ENCODE results near the gene HMOX1.

Gene HMOX1

GRCh38 chr22:35409783-35410662, 29.1 kb downstream of the HMOX1 start:
- peak; percentile 99 for DNase-seq

DNA sequence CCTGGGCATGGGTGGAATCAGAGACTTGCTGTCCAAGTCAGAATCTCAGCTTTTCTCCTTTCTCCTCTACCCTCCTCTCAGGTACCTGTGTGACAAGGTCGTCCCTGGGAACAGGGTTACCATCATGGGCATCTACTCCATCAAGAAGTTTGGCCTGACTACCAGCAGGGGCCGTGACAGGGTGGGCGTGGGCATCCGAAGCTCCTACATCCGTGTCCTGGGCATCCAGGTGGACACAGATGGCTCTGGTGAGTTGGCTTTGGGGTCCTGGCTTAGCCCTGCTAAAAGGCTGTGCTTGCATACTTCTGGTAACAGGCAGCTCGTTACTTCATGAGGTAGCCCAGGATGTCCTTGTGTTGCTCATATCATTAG, 29.8 kb downstream of the HMOX1 start:
- DNase-seq: no peak

- DNase-seq: peak; percentile 72
These were observed 30.2 kb downstream of the HMOX1 start for GRCh38 chr22:35411102-35411501.

DNA sequence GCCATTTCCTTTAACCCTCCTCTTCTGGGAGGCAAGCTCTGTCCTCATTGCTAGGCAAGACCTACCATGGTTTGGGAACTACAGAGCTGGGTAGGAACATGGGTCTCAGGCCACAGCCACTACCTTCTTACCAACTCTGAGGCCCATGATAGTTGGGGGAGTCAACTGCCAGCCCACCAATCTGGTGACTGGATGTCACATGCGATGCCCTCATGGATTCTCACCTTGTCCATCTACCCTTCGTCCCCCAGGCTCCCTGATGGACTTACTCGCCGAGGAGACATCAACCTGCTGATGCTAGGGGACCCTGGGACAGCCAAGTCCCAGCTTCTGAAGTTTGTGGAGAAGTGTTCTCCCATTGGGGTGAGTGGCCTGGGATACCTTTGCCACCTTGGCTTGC, 32.7 kb downstream of the HMOX1 start:
- no peak for DNase-seq

DNA sequence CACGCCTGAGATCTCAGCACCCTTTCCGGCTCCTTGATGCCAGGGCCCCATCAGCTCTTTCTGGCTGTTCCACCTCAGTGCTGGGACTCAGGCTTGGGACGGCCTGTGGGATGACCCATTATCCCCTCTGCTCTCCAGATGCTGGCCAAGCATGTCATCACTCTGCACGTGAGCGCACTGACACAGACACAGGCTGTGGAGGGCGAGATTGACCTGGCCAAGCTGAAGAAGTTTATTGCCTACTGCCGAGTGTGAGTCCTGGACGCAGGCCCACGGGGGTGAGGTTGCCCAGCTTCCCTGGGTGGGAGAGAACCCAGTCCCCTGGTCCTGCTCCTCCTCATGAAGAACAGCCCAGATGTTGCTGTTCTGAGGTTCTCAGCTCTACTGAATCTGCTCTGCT, 36.7 kb downstream of the HMOX1 start:
- no peak for DNase-seq

- no peak for DNase-seq
These were observed 37.2 kb downstream of the HMOX1 start for GRCh38 chr22:35418088-35418487.

DNA sequence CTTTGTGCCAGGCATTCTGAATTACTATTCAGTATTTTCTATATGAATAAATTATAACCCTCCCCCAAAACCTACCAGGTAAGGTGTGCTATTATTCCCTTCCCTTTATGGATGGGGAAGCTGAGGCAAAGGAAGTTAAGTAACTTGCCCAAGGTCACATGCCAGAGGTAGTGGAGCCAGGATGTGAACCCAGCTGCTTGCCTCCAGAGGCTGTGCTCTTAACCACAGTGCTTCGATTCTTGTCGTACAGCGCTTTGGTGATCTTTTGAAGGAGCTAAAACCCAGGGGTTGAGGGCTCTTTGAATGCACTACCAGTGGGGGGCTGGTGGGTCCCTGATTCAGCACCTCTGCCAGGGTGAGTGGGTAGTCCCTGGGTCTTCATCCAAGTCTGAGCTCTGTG, 37.8 kb downstream of the HMOX1 start:
- peak; percentile 24 for DNase-seq

GRCh38 chr22:35419756-35420155, 38.9 kb downstream of the HMOX1 start:
- DNase-seq: no peak

DNA sequence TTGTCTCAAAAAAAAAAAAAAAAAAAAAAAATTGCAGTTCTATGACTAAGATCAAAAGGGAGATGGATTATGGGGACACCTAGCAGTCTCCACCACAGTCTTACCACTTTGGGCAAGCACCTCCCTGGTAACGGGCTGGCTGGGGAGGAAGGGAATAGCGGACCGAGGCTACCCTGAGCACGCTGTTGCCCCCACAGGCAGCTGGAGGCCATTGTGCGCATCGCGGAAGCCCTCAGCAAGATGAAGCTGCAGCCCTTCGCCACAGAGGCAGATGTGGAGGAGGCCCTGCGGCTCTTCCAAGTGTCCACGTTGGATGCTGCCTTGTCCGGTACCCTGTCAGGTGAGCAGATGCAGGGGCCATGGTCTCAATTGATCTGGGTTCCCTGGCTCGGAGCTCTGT, 40.2 kb downstream of the HMOX1 start:
- DNase-seq: no peak

DNA sequence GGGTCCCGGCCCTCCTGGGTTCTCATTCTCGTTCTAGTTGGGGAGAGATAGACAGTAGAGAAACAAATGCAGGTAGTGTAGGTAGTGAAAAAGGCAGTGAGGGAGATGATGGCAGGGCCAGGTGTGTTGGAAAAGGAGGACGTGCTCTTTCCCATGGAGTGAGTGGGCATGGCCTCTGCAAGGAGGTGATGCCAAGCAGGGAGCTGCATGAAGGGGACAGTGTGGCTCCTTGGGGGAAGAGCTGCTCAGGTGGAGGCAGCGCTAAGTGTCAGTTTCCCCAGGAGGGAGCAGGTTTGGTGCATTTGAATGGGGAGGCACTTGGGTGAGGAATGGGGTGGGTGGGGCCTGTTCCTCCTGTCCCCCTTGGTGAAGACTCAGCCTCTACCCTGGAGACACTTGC, 41.2 kb downstream of the HMOX1 start:
- DNase-seq: no peak

DNA sequence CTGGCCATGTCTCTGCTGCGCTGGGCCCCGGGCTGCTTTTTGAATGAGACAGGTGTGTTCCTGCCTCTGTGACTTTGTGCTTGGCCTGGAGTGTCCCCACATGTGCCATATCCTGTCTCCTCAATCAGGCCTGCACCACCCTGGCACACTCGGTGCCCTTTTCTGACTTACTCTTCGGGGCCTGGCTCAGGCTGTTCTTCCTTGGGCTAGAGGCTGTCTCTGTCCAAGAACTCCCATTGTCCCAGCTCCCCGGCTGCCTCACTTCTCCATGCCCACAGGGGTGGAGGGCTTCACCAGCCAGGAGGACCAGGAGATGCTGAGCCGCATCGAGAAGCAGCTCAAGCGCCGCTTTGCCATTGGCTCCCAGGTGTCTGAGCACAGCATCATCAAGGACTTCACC, 42.0 kb downstream of the HMOX1 start:
- DNase-seq: no peak

- no peak for DNase-seq
These were observed 43.2 kb downstream of the HMOX1 start for GRCh38 chr22:35424081-35424480.

GRCh38 chr22:35424761-35425160, 43.9 kb downstream of the HMOX1 start:
- no peak for DNase-seq

DNA sequence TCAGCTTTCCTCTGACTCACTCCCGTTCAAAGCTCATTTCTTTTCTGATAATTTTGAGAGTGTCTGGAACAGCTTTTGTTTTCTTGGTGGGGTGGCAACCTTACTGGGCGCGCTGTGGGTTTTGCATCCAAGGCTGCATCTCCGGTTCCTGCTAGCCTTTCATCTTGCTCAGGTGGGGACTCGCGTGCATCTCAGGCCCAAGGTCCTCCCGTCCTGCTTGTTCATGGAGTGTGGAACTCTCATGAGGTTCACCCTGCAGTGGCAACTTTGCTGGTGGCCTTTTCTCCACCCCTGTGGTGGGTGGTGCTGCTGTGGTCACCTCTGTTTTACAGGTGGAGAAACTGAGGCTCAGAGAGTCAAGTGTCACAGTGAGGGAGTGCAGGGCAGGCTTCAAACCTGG, 44.6 kb downstream of the HMOX1 start:
- DNase-seq: no peak

- no peak for DNase-seq
These were observed 45.3 kb downstream of the HMOX1 start for GRCh38 chr22:35425971-35426800.

- no peak for DNase-seq
These were observed 45.9 kb downstream of the HMOX1 start for GRCh38 chr22:35426801-35427140.

DNA sequence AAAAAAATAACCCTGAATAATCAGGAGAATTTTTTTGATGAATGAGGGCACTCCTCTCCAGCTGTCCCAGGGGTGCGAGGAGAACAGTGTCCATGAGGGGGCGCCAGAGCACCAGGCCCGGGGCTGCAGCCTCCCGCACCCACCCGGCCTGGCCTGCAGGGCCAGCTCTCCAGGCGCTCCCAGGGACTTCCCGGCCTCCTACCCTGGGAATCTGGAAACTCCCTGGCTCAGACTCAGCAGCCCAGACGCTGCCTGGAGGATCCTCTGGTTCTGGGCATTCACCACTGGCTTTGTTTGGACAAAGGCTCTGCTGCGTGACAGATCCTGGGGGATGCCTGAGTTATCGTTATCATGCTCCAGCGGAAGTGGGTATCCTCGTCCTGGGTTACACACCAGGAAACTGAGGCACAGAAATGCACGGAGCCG, 50.0 kb downstream of the HMOX1 start:
- DNase-seq: no peak

DNA sequence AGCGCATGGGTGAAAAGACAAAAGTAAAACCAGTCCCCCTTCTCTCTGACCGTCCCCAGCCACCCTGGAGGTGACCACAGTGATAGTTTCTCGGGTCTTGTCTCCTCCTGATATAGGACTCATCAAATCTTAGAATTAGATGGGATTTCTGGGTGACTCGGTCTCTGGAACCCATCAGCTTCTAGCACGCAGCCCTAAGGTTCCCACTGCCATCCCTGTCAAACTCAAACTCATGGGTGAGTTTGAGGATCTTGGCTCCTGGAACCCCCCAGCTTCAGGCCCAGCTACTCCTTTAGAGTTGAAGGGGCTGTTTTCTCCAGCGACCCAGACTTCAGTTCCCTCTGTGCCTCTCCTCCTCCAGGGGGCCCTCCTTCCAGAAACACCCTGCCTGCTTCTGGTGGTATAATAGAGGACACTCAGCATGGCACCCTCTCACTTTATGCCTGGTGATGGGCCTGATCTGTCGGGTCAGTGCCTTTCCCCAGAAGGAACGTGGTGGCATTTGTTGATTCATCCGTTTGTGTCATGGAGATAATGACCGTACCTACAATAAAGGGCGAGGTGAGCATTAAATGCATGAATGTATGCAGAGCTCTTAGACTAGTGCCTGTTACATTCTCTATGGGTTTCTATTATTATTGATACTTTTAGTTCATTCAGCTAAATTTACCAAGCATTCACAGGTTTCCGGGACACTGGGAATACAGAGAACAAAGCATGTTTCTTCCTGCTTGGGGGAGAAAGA, 50.8 kb downstream of the HMOX1 start:
- no peak for DNase-seq

DNA sequence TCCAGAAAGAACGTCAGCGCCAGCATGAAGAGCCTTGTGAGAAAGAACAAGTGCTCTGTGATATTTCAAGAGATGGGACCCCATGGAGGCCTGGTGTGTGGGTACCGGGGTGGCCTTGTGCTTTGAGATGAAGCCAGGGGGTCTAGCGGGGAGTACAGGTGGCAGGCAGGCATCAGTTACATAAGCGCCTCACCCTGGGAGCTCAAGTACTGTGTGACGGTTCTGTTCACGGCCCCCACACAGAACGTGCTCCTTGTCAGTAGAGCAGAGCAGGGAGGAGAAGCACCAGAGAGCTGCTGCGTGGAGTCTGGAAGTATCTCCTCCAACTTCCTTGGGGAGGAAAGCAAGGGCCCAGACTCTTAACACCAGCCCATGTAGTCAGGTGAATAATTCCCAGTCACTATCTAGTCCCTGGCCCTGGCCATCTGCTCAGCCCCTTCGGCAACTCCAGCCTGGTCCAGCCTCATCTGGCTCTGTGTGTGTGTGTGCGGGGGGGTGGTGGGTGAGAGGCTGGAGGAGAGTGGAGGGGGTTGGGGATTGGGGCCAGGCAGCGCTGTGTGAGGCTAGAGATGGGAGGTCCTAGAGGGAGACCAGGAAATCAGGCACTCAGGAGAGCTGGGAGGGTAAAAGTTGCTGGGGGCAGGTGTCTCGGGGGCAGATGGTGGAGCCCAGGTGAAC, 51.5 kb downstream of the HMOX1 start:
- DNase-seq: no peak

- no peak for DNase-seq
These were observed 53.3 kb downstream of the HMOX1 start for GRCh38 chr22:35434061-35434710.

GRCh38 chr22:35435201-35435740, 54.4 kb downstream of the HMOX1 start:
- DNase-seq: no peak

GRCh38 chr22:35436421-35436820, 55.5 kb downstream of the HMOX1 start:
- DNase-seq: no peak
